Parathyroid adenoma (tissue), 2 donors: ENCODE data around the gene CNGA4.

ENCODE experiments used
- H2AFZ ChIP-seq: fragments of 300-600 bp; sonication (generic); one replicate; pipeline ENCODE4 v1.7.0; 2017; ENCODE audit warnings: antibody characterized with exemption, mild to moderate bottlenecking
- H3K27ac ChIP-seq: fragments of 300-600 bp; sonication (generic); one replicate; pipeline ENCODE4 v1.7.0; 2017
- H3K27me3 ChIP-seq: fragments of 300-600 bp; sonication (generic); one replicate; pipeline ENCODE4 v1.7.0; 2017; ENCODE audit warnings: low read length; ENCODE audit not compliant: control insufficient read depth, insufficient read depth
- H3K36me3 ChIP-seq: fragments of 300-600 bp; sonication (generic); one replicate; pipeline ENCODE4 v1.7.0; 2017; ENCODE audit warnings: low read length; ENCODE audit not compliant: control insufficient read depth, insufficient read depth
- H3K4me1 ChIP-seq: fragments of 300-600 bp; sonication (generic); one replicate; pipeline ENCODE4 v1.7.0; 2017; ENCODE audit warnings: control low read depth
- H3K4me2 ChIP-seq: fragments of 300-600 bp; sonication (generic); one replicate; pipeline ENCODE4 v1.7.0; 2017; ENCODE audit warnings: low read length
- H3K4me3 ChIP-seq: fragments of 300-600 bp; sonication (generic); one replicate; pipeline ENCODE4 v1.7.0; 2017; ENCODE audit warnings: low read depth, low read length
- H3K79me2 ChIP-seq: fragments of 300-600 bp; sonication (generic); one replicate; pipeline ENCODE4 v1.7.0; 2017; ENCODE audit warnings: control low read depth
- H3K9ac ChIP-seq: fragments of 300-600 bp; sonication (generic); one replicate; pipeline ENCODE4 v1.7.0; 2017; ENCODE audit warnings: mild to moderate bottlenecking
- H3K9me3 ChIP-seq: fragments of 300-600 bp; sonication (generic); one replicate; pipeline ENCODE4 v1.7.0; 2017; ENCODE audit warnings: low read length; ENCODE audit not compliant: control insufficient read depth
- CTCF ChIP-seq: fragments of 300-600 bp; sonication (generic); IDR thresholded peaks from one replicate; pipeline ENCODE4 v1.7.0; 2017; ENCODE audit warnings: antibody characterized with exemption, mild to moderate bottlenecking
- donor health status: primary hyperparathyroidism.

CNGA4 gene

GRCh38 chr11:6283453-6284023 lies 44.6 kb downstream of the CNGA4 start:
- H3K79me2 ChIP-seq, result no peaks in the 10 kb centered on the region
- H3K4me2 ChIP-seq, result no peak overlapping the region
- no peak for TF ChIP-seq CTCF
- H3K9ac ChIP-seq, result no peak overlapping the region
- no peaks in the 10 kb centered on the region for H3K9me3 ChIP-seq
- H3K4me3 ChIP-seq, result no peak overlapping the region
- H3K27me3 ChIP-seq, result no peaks in the 10 kb centered on the region
- H3K4me1 ChIP-seq, result no peaks in the 10 kb centered on the region
- H2AFZ ChIP-seq, result no peak overlapping the region
- no peaks in the 10 kb centered on the region for H3K36me3 ChIP-seq
- H3K27ac ChIP-seq, result no peak overlapping the region

- Histone ChIP-seq H2AFZ (no peak overlapping the region), H3K9ac (no peak overlapping the region), H3K27ac (no peak overlapping the region), H3K9me3 (no peaks in the 10 kb centered on the region), H3K4me2 (no peak overlapping the region), H3K79me2 (no peaks in the 10 kb centered on the region), H3K4me1 (no peaks in the 10 kb centered on the region), H3K36me3 (no peaks in the 10 kb centered on the region), H3K4me3 (no peak overlapping the region), H3K27me3 (no peaks in the 10 kb centered on the region)
- no peak for TF ChIP-seq CTCF
Observed at GRCh38 chr11:6284250-6284649, 45.4 kb downstream of the CNGA4 start.

- Histone ChIP-seq H3K79me2 (no peaks in the 10 kb centered on the region), H3K4me2 (no peak overlapping the region), H3K9ac (no peak overlapping the region), H2AFZ (no peak overlapping the region), H3K36me3 (no peaks in the 10 kb centered on the region), H3K4me1 (no peaks in the 10 kb centered on the region), H3K27me3 (no peaks in the 10 kb centered on the region), H3K9me3 (no peaks in the 10 kb centered on the region), H3K4me3 (no peak overlapping the region), H3K27ac (no peak overlapping the region)
- TF ChIP-seq CTCF, result no peak
Observed at GRCh38 chr11:6285019-6285418, 46.1 kb downstream of the CNGA4 start.
